C4-2B (cell line): ENCODE data around the gene ADAM20.

Experiments
- ZFX ChIP-seq: fragments of 450-650 bp; IDR thresholded peaks from 2 replicates; pipeline ENCODE4 v1.6.1; 2017
- TF ChIP-seq, protein P1 (sequence below): fragments of 450-650 bp; conservative IDR thresholded peaks from 2 replicates; pipeline ENCODE4 v1.5.1; 2017; ENCODE audit warnings: mild to moderate bottlenecking

DNA sequence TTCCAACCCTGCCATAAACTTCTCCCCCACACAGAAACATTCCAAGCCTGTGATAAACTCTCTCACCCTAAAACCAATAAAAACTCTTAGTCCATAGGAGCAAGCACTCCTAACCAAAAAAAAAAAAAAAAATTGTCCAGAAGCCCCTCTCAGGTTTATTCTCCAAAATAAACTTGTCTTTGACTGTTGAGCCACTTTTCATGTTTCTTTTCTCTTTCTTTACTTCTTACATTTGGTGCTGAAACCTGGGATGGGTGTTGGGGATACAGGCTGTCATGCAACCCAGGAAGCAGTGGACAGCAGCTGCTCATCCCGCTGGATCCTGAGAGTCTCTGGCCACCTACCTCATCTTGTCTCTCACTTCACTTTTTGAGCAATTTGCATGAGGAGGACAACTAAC is 2.0 kb upstream of the ADAM20 start:
- TF ChIP-seq, protein P1, sequence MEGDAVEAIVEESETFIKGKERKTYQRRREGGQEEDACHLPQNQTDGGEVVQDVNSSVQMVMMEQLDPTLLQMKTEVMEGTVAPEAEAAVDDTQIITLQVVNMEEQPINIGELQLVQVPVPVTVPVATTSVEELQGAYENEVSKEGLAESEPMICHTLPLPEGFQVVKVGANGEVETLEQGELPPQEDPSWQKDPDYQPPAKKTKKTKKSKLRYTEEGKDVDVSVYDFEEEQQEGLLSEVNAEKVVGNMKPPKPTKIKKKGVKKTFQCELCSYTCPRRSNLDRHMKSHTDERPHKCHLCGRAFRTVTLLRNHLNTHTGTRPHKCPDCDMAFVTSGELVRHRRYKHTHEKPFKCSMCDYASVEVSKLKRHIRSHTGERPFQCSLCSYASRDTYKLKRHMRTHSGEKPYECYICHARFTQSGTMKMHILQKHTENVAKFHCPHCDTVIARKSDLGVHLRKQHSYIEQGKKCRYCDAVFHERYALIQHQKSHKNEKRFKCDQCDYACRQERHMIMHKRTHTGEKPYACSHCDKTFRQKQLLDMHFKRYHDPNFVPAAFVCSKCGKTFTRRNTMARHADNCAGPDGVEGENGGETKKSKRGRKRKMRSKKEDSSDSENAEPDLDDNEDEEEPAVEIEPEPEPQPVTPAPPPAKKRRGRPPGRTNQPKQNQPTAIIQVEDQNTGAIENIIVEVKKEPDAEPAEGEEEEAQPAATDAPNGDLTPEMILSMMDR, result no peak
- no peak for TF ChIP-seq ZFX
